ENCODE measurements around the gene C1QTNF1.
A peak's percentile ranks its signal among the peaks of the same experiment; 100 is the strongest.

The C1QTNF1 gene

GRCh38 chr17:79043931-79044320 is 20.0 kb downstream of the C1QTNF1 start:
- no peak overlapping the region for H3K27ac Mint-ChIP-seq
- no peak for DNase-seq
- no peak overlapping the region for H3K4me3 Mint-ChIP-seq

GRCh38 chr17:79044462-79044861 is 20.5 kb downstream of the C1QTNF1 start:
- H3K36me3 Mint-ChIP-seq (ENCODE audit: low read depth) = no peaks in the 10 kb centered on the region

More at GRCh38 chr17:79043931-79044320, 20.0 kb downstream of the C1QTNF1 start:
- H3K36me3 Mint-ChIP-seq (ENCODE audit: low read depth) = no peaks in the 10 kb centered on the region
- no peaks in the 10 kb centered on the region for H3K9me3 Mint-ChIP-seq
- peaks cover 8% of the 10 kb centered on the region for H3K4me1 Mint-ChIP-seq (ENCODE audit: low read depth)
- peaks cover 18% of the 10 kb centered on the region for H3K27me3 Mint-ChIP-seq

GRCh38 chr17:79045001-79045729 is 21.2 kb downstream of the C1QTNF1 start:
- H3K4me3 Mint-ChIP-seq = no peak overlapping the region
- DNase-seq = no peak
- peaks cover 18% of the 10 kb centered on the region for H3K27me3 Mint-ChIP-seq
- H3K4me1 Mint-ChIP-seq (ENCODE audit: low read depth) = peaks cover 8% of the 10 kb centered on the region
- H3K27ac Mint-ChIP-seq = no peak overlapping the region
- H3K9me3 Mint-ChIP-seq = no peaks in the 10 kb centered on the region
- no peaks in the 10 kb centered on the region for H3K36me3 Mint-ChIP-seq (ENCODE audit: low read depth)

More at GRCh38 chr17:79044462-79044861, 20.5 kb downstream of the C1QTNF1 start:
- Mint-ChIP-seq H3K4me1 (ENCODE audit: low read depth) (peaks cover 8% of the 10 kb centered on the region), H3K27ac (no peak overlapping the region), H3K4me3 (no peak overlapping the region), H3K9me3 (no peaks in the 10 kb centered on the region), H3K27me3 (peaks cover 18% of the 10 kb centered on the region)
- DNase-seq = no peak

- peak; percentile 79 for DNase-seq
- no peak overlapping the region for H3K27ac Mint-ChIP-seq
These were observed 21.9 kb downstream of the C1QTNF1 start for GRCh38 chr17:79045842-79046196.

GRCh38 chr17:79046197-79046915 is 22.4 kb downstream of the C1QTNF1 start:
- H3K27ac Mint-ChIP-seq = no peak overlapping the region
- H3K9me3 Mint-ChIP-seq = no peaks in the 10 kb centered on the region
- DNase-seq = no peak
- peaks cover 8% of the 10 kb centered on the region for H3K4me1 Mint-ChIP-seq (ENCODE audit: low read depth)
- no peaks in the 10 kb centered on the region for H3K36me3 Mint-ChIP-seq (ENCODE audit: low read depth)
- peaks cover 18% of the 10 kb centered on the region for H3K27me3 Mint-ChIP-seq
- no peak overlapping the region for H3K4me3 Mint-ChIP-seq

More at GRCh38 chr17:79045842-79046196, 21.9 kb downstream of the C1QTNF1 start:
- no peak overlapping the region for H3K4me3 Mint-ChIP-seq
- H3K9me3 Mint-ChIP-seq = no peaks in the 10 kb centered on the region
- peaks cover 8% of the 10 kb centered on the region for H3K4me1 Mint-ChIP-seq (ENCODE audit: low read depth)
- H3K27me3 Mint-ChIP-seq = peaks cover 18% of the 10 kb centered on the region
- H3K36me3 Mint-ChIP-seq (ENCODE audit: low read depth) = no peaks in the 10 kb centered on the region

- H3K27ac Mint-ChIP-seq = no peak overlapping the region
These were observed 22.9 kb downstream of the C1QTNF1 start for GRCh38 chr17:79046916-79047280.

GRCh38 chr17:79047291-79047920 is 23.4 kb downstream of the C1QTNF1 start:
- Mint-ChIP-seq H3K9me3 (no peaks in the 10 kb centered on the region), H3K4me1 (ENCODE audit: low read depth) (peaks cover 8% of the 10 kb centered on the region), H3K27ac (no peak overlapping the region), H3K36me3 (ENCODE audit: low read depth) (no peaks in the 10 kb centered on the region), H3K27me3 (peaks cover 20% of the 10 kb centered on the region), H3K4me3 (no peak overlapping the region)
- DNase-seq = no peak

More at GRCh38 chr17:79046916-79047280, 22.9 kb downstream of the C1QTNF1 start:
- Mint-ChIP-seq H3K4me1 (ENCODE audit: low read depth) (peaks cover 8% of the 10 kb centered on the region), H3K27me3 (peaks cover 18% of the 10 kb centered on the region), H3K36me3 (ENCODE audit: low read depth) (no peaks in the 10 kb centered on the region), H3K9me3 (no peaks in the 10 kb centered on the region), H3K4me3 (no peak overlapping the region)
- no peak for DNase-seq

GRCh38 chr17:79047923-79048825 is 24.2 kb downstream of the C1QTNF1 start:
- Mint-ChIP-seq H3K27ac (no peak overlapping the region), H3K4me1 (ENCODE audit: low read depth) (peaks cover 5% of the 10 kb centered on the region), H3K27me3 (peaks cover 22% of the 10 kb centered on the region), H3K9me3 (no peaks in the 10 kb centered on the region), H3K4me3 (no peak overlapping the region), H3K36me3 (ENCODE audit: low read depth) (no peaks in the 10 kb centered on the region)
- DNase-seq = no peak

GRCh38 chr17:79048826-79049755 is 25.1 kb downstream of the C1QTNF1 start:
- Mint-ChIP-seq H3K9me3 (peaks cover 4% of the 10 kb centered on the region), H3K27ac (no peak overlapping the region)

GRCh38 chr17:79049821-79050220 is 25.9 kb downstream of the C1QTNF1 start:
- DNase-seq = no peak
- Mint-ChIP-seq H3K27ac (no peak overlapping the region), H3K4me3 (no peak overlapping the region), H3K4me1 (ENCODE audit: low read depth) (peaks cover 5% of the 10 kb centered on the region), H3K27me3 (peaks cover 20% of the 10 kb centered on the region), H3K9me3 (peaks cover 6% of the 10 kb centered on the region), H3K36me3 (ENCODE audit: low read depth) (no peaks in the 10 kb centered on the region)

More at GRCh38 chr17:79048826-79049755, 25.1 kb downstream of the C1QTNF1 start:
- DNase-seq = no peak
- Mint-ChIP-seq H3K4me1 (ENCODE audit: low read depth) (peaks cover 5% of the 10 kb centered on the region), H3K27me3 (peaks cover 23% of the 10 kb centered on the region), H3K4me3 (no peak overlapping the region), H3K36me3 (ENCODE audit: low read depth) (no peaks in the 10 kb centered on the region)

GRCh38 chr17:79050551-79050950 is 26.6 kb downstream of the C1QTNF1 start:
- Mint-ChIP-seq H3K9me3 (peaks cover 6% of the 10 kb centered on the region), H3K27me3 (peaks cover 15% of the 10 kb centered on the region), H3K4me1 (ENCODE audit: low read depth) (peaks cover 5% of the 10 kb centered on the region), H3K36me3 (ENCODE audit: low read depth) (no peaks in the 10 kb centered on the region), H3K27ac (no peak overlapping the region), H3K4me3 (no peak overlapping the region)
- DNase-seq = no peak

GRCh38 chr17:79051306-79051705 is 27.3 kb downstream of the C1QTNF1 start:
- Mint-ChIP-seq H3K27me3 (peaks cover 10% of the 10 kb centered on the region), H3K27ac (no peak overlapping the region), H3K9me3 (peaks cover 6% of the 10 kb centered on the region), H3K36me3 (ENCODE audit: low read depth) (no peaks in the 10 kb centered on the region), H3K4me3 (no peak overlapping the region), H3K4me1 (ENCODE audit: low read depth) (no peaks in the 10 kb centered on the region)
- no peak for DNase-seq

- Mint-ChIP-seq H3K36me3 (ENCODE audit: low read depth) (no peaks in the 10 kb centered on the region), H3K27ac (no peak overlapping the region), H3K4me1 (ENCODE audit: low read depth) (no peaks in the 10 kb centered on the region), H3K4me3 (no peak overlapping the region), H3K27me3 (peaks cover 12% of the 10 kb centered on the region), H3K9me3 (peaks cover 6% of the 10 kb centered on the region)
- no peak for DNase-seq
These were observed 28.2 kb downstream of the C1QTNF1 start for GRCh38 chr17:79052131-79052530.

All from activated T-cell treated with anti-CD3 and anti-CD28 coated beads, Interleukin-2, amount 50 U/mL, for 24 hours (primary cell).